ENCODE measurements around the gene RNF135.
"Not testable (repeated sequence)": the region's sequence is repeated elsewhere in the genome, so short reads cannot be mapped to it uniquely, and the experiment has no call there.

Gene RNF135

DNA sequence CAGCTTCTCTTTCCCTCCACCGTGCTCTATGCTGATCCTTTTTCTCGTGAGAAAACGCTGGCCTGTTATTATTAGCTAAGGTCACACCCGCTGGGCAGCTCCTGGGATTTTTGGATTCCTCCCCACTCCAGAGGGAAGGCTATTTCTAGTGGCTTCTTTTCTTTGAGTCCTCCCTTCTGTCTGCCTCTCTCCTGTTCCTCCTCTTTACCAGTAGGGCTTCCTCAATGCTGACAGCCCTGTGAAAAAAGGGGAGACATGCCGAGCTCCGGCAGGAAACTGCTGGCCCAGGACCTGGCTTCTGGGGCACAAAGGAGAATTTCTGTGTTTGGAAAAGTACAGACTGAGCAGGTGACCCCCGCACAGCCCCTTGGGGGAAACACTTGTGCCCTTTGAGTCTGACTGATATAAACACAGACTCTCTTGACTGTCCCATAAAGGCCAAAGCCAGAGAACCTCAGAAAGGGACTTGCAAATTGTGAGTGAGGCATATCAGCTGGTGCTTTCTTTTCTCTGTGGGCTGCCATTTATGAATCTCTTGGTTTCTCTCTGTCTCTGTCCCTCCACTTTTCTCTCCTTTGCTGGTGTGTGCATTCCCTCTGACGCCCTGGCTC, 14.0 kb upstream of the RNF135 start:
- DNase-seq (ENCODE audit: low read depth): no peak

GRCh38 chr17:30957741-30958140, 13.1 kb upstream of the RNF135 start:
- no peak for DNase-seq (ENCODE audit: low read depth)

- DNase-seq (ENCODE audit: low read depth): no peak
Measured at GRCh38 chr17:30958187-30958586, 12.7 kb upstream of the RNF135 start.

DNA sequence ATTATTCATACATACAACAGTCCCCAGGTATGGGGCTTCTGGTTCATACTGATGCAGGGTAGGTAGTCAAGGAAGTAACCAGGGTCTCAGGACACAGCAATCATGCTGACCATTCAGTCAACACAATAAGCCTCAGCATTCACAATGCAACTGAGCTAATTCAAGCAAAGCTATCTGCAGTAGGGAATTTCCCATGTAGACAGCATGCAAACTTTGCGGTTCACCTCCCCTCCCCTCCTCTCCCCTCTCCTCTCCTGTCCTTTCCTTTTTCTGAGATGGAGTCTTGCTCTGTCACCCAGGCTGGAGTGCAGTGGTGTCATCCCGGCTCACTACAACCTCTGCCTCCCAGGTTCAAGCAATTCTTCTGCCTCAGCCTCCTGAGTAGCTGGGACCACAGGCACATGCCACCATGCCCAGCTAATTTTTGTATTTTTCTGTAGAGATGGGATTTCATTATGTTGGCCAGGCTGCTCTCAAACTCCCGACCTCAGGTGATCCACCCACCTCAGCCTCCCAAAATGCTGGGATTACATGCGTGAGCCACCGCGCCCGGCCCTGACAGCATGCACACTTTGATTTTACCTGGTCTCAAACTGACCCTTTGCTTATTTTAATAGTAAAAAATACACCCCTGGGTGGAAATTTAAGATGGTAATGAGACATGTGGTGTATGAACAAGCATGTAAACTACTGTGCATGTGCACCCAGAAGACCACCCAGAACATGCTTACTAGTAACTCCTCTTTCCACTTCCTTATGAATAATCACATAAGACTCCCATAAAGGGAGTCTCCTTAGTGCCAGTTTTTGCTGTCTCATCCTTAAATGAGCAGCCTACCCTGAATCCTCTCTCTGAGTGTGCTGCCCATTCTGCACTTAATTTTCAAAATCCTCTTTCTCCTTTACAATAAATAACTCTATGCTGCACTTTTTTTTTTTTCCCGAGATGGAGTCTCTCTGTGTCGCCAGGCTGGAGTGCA, 9.3 kb upstream of the RNF135 start:
- DNase-seq (ENCODE audit: low read depth): no peak

- not testable (repeated sequence) for DNase-seq (ENCODE audit: low read depth)
Measured at GRCh38 chr17:30964312-30964711, 6.5 kb upstream of the RNF135 start.

- no peak for DNase-seq (ENCODE audit: low read depth)
Measured at GRCh38 chr17:30964876-30965275, 6.0 kb upstream of the RNF135 start.

GRCh38 chr17:30965686-30966085, 5.2 kb upstream of the RNF135 start:
- no peak for DNase-seq (ENCODE audit: low read depth)

GRCh38 chr17:30967911-30968310, 2.9 kb upstream of the RNF135 start:
- not testable (repeated sequence) for DNase-seq (ENCODE audit: low read depth)

DNA sequence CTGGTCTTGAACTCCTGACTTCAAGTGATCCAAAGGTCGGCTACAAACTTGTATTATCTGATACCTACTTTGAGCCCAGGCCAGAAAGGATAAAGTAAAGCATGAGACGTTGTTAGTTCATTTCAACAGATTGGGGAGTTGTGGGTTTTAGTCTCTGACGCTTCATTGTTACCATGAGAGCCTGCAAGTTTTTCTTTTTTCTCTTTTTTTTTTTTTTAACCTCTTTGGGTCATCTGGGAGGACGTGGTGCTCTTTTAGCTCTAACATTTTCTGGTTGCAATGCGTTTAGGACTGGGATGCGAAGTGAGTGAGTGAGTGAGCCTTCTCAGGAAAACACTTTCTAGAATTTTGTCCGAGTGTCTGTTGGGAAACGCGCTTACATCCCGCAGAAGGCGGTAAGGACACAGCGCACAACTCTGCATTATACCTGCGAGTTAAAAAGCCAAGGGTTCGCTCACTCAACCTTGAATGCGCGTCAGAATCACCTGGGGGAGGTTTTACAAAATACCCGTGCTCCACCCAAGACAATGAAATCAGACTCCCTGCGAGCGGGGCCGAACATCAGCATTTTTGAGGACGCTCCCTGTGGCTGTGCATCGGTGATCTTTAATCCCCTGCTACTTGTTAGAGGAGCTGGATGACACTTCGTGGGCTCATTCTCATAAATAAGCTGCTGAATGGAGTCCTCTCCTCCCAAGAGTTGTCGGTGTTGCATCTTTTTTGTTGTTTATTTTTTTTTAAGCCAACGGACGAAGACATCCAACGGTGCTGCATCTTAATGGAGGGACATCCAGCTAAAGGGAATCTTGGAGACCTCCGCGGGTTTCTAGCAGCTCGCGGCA, 629 bp upstream of the RNF135 start:
- DNase-seq (ENCODE audit: low read depth): no peak

- DNase-seq (ENCODE audit: low read depth): no peak
Measured at GRCh38 chr17:30975042-30975820, 4.4 kb downstream of the RNF135 start.

GRCh38 chr17:30979919-30980318, 9.1 kb downstream of the RNF135 start:
- DNase-seq (ENCODE audit: low read depth): not testable (repeated sequence)

DNA sequence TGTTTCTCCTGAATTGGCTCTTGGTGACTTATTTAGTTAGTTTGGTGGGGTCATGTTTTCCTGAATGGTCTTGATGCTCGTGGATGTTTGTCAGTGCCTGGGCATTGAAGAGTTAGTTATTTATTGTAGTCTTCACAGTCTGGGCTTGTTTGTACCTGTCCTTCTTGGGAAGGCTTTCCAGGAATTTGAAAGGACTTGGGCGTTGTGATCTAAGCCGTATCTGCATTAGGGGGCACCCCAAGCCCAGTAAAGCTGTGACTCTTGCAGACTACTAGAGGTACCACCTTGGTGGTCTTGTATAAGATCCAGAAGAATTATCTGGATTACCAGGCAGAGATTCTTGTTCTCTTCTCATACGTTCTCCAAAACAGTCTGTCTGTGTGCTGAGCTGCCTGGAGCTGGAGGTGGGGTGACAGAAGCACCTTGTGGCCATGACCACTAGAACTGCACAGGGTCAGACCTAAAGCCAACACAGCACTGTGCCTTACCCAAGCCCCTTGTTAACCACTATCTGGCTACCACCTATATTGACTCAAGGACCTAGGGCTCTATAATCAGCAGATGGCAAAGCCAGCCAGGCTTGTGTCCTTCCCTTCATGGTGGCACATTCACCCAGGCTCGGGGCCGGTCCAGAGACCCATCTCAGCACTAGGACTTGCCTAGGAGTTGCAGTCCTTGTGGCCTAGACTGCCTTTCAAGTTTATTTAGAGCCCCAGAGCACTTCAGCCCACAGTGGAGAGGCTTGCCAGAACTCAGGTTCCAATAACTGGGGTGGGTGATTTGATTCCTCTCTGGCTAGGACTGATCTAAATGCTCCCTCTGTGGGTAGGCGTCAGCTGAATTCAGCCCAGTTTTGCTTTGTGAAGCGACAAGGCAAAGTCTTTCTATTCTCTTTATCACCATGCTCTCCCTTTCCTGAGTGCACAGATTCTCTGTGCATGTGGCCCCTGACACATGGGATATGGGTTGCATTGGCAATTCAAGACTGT, 11.0 kb downstream of the RNF135 start:
- DNase-seq (ENCODE audit: low read depth): no peak

DNA sequence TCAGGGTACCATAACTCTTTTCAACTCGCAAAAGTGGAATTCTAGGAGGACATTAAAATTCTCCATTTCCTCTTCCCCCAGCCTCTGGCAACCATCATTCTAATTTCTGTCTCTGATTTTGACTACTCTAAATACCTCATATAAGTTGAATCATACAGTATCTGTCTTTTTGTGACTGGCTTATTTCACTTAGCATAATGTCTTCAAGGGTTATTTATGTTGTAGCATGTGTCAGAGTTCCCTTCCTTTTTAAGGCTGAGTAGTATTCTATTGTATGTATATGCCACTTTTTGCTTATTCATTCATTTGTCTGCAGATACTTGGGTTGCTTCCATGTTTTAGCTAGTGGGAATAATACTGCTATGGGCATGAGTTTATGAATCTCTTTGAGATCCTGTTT, 12.0 kb downstream of the RNF135 start:
- no peak for DNase-seq (ENCODE audit: low read depth)

- DNase-seq (ENCODE audit: low read depth): no peak
Measured at GRCh38 chr17:30990458-30990857, 19.6 kb downstream of the RNF135 start.

DNA sequence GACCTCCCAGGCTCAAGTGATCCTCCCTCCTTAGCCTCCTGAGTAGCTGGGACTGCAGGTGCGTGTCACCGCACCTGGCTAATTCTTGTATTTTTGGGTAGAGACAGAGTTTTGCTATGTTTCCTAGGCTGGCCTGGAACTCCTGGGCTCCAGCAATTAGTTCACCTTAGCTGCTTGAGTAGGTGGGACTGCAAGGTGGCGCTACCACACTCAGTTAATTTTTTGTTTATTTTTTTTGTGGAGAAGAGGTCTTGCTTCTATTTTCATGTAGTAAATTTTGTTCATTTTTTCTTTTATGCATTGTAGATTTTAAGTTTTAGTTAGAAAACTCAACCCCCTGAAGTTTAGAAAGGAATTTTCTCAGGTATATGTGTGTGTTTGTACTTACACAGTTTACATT, 21.7 kb downstream of the RNF135 start:
- no peak for DNase-seq (ENCODE audit: low read depth)

DNA sequence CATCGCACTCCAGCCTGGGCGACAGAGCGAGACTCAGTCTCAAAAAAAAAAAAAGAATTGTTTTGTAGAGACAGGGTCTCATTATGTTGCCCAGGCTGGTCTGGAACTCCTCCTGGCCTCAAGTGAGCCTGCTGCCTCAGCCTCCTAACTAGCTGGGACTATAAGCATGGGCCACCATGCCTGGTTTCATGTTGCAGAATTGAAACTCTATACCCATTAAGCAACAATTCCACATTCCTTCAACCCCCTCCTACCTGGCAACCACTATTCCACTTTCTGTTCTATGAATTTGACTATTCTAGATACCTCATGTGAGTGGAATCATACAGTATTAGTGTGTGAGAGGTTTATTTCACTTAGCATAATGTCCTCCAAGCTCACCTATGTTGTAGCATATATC, 24.5 kb downstream of the RNF135 start:
- no peak for DNase-seq (ENCODE audit: low read depth)

- no peak for DNase-seq (ENCODE audit: low read depth)
Measured at GRCh38 chr17:30996486-30996885, 25.6 kb downstream of the RNF135 start.

- DNase-seq (ENCODE audit: low read depth): no peak
Measured at GRCh38 chr17:30997270-30997669, 26.4 kb downstream of the RNF135 start.

DNA sequence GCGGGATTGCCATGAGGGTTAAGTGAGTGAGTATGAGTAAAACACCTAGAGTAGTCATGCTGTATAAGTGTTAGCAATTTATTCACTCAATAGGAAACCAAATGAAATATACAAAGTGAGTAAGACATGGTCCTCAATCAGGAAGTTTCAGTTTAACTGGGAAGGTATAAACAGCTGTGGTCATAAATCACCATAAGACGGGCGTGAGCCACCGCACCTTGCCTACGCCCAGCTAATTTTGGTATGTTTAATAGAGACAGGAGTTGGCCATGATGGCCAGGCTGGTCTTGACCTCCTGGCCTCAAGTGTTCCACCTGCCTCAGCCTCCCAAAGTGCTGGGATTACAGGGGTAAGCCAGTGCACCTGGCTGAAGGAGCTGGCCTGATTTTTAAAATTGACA, 27.0 kb downstream of the RNF135 start:
- no peak for DNase-seq (ENCODE audit: low read depth)

DNA sequence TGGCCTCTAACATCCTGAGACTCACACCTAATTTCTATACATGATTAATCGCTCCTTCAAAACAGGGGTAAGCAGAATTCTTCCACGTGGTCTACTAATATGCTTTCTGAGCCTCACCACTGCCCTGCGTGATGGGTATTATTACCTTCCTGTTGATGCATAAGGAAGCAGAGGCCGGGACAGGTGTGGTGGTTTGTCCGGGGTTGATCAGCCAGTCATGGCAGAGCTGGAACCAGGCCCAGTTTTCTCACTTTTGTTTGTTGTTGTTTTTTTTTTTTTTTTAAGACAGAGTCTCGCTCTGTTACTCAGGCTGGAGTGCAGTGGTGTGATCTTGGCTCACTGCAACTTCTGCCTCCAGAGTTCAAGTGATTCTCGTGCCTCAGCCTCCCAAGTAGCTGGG, 31.2 kb downstream of the RNF135 start:
- DNase-seq (ENCODE audit: low read depth): no peak

Measured in non-pigmented ciliary epithelial cell (primary cell).